Chondrocyte (in vitro differentiated cells): ENCODE data around the gene IGIP. TPM values are rescaled to one million over a fixed set of nuclear protein-coding genes. Genes with fewer than 3 reads are reported as not detected.

Experiments
- DNase-seq: peaks from one replicate; pipeline ENCODE4 v3.0.0; 2021; ENCODE audit warnings: mixed read lengths, low spot score
- H3K27ac Mint-ChIP-seq: one replicate; pipeline ENCODE4 v1.8.0; 2021; ENCODE audit warnings: mild to moderate bottlenecking, moderate library complexity, mixed read lengths; ENCODE audit not compliant: unreplicated experiment
- H3K27me3 Mint-ChIP-seq: 2 replicates; pipeline ENCODE4 v1.8.0; 2021; ENCODE audit warnings: low read depth, mixed read lengths
- H3K36me3 Mint-ChIP-seq: 2 replicates; pipeline ENCODE4 v1.8.0; 2021; ENCODE audit warnings: low read depth, mixed read lengths
- H3K4me1 Mint-ChIP-seq: 2 replicates; pipeline ENCODE4 v1.8.0; 2021; ENCODE audit warnings: low read depth, mild to moderate bottlenecking, mixed read lengths
- H3K4me3 Mint-ChIP-seq: one replicate; pipeline ENCODE4 v1.8.0; 2021; ENCODE audit warnings: mild to moderate bottlenecking, moderate library complexity, mixed read lengths; ENCODE audit not compliant: unreplicated experiment
- H3K9me3 Mint-ChIP-seq: 2 replicates; pipeline ENCODE4 v1.8.0; 2021; ENCODE audit warnings: low read depth, mixed read lengths
- total RNA-seq: library from RNA; stranded (reverse); gene quantifications from 3 replicates; pipeline ENCODE4 v1.2.1, GENCODE V29; 2021
- TF ChIP-seq, protein P1 (sequence below): fragments of 200-600 bp; sonication (generic); IDR thresholded peaks from 2 replicates; pipeline ENCODE4 v1.5.0; 2021; ENCODE audit warnings: antibody characterized with exemption, mild to moderate bottlenecking, moderate library complexity

IGIP gene
- total RNA-seq, 1 donor from 2014 or later = 6.9 TPM

DNA sequence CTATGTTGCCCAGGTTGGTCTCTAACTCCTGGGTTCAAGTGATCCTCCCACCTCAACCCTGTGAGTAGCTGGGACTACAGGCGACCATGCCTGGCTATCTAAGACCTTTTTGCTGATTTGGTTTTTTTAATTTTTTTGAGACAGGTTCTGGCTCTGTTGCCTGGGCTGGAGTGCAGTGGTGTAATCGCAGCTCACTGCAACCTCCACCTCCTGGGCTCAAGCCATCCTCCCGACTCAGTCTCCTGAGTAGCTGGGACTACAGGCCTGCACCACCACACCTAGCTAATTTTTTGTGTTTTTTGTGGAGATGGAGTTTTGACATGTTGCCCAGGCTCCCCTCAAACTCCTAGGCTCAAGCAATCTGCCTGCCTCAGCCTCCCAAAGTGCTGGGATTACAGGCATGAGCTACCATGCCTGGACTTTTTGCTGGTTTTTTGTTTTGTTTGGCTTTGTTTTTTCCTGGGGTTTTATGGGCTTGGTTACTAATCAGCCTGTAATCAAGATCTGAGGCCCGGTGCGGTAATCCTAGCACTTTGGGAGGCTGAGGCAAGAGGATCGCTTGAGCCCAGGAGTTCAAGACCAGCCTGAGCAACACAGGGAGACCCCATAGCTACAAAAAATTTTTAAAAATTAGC lies 52.9 kb downstream of the IGIP start:
- Mint-ChIP-seq H3K9me3 (no peaks in the 10 kb centered on the region), H3K27me3 (no peaks in the 10 kb centered on the region), H3K4me1 (peaks cover 30% of the 10 kb centered on the region), H3K4me3 (no peak overlapping the region), H3K27ac (no peak overlapping the region), H3K36me3 (no peaks in the 10 kb centered on the region)
- no peak for DNase-seq
- TF ChIP-seq, protein P1, sequence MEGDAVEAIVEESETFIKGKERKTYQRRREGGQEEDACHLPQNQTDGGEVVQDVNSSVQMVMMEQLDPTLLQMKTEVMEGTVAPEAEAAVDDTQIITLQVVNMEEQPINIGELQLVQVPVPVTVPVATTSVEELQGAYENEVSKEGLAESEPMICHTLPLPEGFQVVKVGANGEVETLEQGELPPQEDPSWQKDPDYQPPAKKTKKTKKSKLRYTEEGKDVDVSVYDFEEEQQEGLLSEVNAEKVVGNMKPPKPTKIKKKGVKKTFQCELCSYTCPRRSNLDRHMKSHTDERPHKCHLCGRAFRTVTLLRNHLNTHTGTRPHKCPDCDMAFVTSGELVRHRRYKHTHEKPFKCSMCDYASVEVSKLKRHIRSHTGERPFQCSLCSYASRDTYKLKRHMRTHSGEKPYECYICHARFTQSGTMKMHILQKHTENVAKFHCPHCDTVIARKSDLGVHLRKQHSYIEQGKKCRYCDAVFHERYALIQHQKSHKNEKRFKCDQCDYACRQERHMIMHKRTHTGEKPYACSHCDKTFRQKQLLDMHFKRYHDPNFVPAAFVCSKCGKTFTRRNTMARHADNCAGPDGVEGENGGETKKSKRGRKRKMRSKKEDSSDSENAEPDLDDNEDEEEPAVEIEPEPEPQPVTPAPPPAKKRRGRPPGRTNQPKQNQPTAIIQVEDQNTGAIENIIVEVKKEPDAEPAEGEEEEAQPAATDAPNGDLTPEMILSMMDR = no peak

Other genes starting within 250 kb of the IGIP start
- gene NRG2, start 82.6 kb upstream of the IGIP start, total RNA-seq = 0.13 to 0.39 TPM (median 0.27 TPM) in 3 replicates
- gene PURA, start 11.8 kb upstream of the IGIP start, total RNA-seq = 13.3 to 18.1 TPM (median 16.7 TPM) in 3 replicates
- gene CYSTM1, start 49.3 kb downstream of the IGIP start, total RNA-seq = 11.4 to 24.9 TPM (median 23.3 TPM) in 3 replicates
- gene PFDN1, start 177.2 kb downstream of the IGIP start, total RNA-seq = 44.5 to 50.5 TPM (median 49.0 TPM) in 3 replicates
- 2.8 to 8.0 TPM (median 7.2 TPM) in 3 replicates for gene HBEGF, start 220.7 kb downstream of the IGIP start, total RNA-seq
- not detected in 3 replicates for gene SLC4A9, start 234.3 kb downstream of the IGIP start, total RNA-seq